Measurements from ENCODE around the gene TMEM37. TPM values are rescaled to one million over a fixed set of nuclear protein-coding genes. Genes with fewer than 3 reads are reported as not detected.
A peak's percentile ranks its signal among the peaks of the same experiment; 100 is the strongest.

TMEM37 gene
- total and polyA plus RNA-seq, 2 of the 13 experiments (the other 11 are each of a cell fraction or from before 2014, with no cell fraction given), result 37.7 to 115 TPM

DNA sequence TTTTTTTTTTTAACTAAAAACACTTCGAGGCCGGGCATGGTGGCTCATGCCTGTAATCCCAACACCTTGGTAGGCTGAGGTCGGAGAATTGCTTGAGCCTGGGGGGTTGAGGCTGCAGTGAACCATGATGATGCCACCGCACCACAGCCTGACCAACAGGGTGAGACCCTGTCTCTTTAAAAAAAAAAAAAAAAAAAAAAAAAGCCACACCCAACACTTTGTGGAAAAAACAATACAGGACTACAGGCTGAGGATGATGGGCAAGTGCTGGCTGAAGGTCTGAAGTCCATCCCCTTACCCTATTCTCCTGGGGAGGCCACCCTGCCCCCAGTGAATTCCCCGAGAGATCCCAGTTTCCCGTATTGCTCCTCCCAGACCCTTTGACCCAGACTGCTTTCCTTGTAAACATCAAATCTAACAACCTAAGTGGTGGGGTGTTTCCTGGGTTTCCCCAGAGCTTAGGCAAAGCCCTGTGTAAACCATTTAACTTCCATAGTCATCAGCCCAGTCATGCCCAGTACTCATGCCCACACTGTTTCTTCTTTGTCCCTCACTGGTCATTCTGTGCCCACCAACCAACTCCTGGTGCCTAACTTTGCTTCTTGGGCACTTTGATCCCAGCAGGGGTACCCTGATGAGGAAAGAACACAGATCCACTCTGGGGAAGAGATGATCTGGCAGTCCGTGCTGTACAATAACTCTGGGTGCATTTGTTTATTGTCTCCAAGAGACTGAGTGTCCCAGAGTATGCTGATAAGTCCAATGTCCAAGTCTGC, 5.8 kb upstream of the TMEM37 start (continued):
- TF ChIP-seq ZNF337 (CRISPR knock-in tag; IDR thresholded peaks at IDR 0.05; ENCODE audit: borderline replicate concordance, low read depth) (peak; percentile 21; the same call in 1 of the 2 replicates), ZNF17 (CRISPR knock-in tag; IDR thresholded peaks at IDR 0.05) (no peak), ZNF496 (CRISPR knock-in tag; IDR thresholded peaks at IDR 0.05; ENCODE audit: insufficient replicate concordance) (no peak), JARID2 (CRISPR knock-in tag; IDR thresholded peaks at IDR 0.05; ENCODE audit: insufficient replicate concordance) (no peak), ZMYM4 (CRISPR knock-in tag; IDR thresholded peaks at IDR 0.05) (peak; percentile 35; the same call in 1 of the 2 replicates), KMT2A (CRISPR knock-in tag; IDR thresholded peaks at IDR 0.05) (0 out of 2 replicates have a peak, but pooled peaks have one; percentile 11), ZNF136 (CRISPR knock-in tag; IDR thresholded peaks at IDR 0.05; ENCODE audit: low read depth) (no peak), ZNF598 (CRISPR knock-in tag; IDR thresholded peaks at IDR 0.05; ENCODE audit: borderline replicate concordance) (no peak), POLR2AphosphoS2 (IDR thresholded peaks at IDR 0.05; ENCODE audit: low read depth, low read length) (no peak), TARDBP (CRISPR knock-in tag; IDR thresholded peaks at IDR 0.05) (peak; percentile 60; the same call in 1 of the 2 replicates), ETV6 (CRISPR knock-in tag; conservative IDR thresholded peaks at IDR 0.05) (no peak), FIP1L1 (IDR thresholded peaks at IDR 0.05; ENCODE audit: borderline replicate concordance, insufficient read depth, low read depth, low read length) (no peak)
- TF ChIP-seq, protein P1, sequence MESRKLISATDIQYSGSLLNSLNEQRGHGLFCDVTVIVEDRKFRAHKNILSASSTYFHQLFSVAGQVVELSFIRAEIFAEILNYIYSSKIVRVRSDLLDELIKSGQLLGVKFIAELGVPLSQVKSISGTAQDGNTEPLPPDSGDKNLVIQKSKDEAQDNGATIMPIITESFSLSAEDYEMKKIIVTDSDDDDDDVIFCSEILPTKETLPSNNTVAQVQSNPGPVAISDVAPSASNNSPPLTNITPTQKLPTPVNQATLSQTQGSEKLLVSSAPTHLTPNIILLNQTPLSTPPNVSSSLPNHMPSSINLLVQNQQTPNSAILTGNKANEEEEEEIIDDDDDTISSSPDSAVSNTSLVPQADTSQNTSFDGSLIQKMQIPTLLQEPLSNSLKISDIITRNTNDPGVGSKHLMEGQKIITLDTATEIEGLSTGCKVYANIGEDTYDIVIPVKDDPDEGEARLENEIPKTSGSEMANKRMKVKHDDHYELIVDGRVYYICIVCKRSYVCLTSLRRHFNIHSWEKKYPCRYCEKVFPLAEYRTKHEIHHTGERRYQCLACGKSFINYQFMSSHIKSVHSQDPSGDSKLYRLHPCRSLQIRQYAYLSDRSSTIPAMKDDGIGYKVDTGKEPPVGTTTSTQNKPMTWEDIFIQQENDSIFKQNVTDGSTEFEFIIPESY (CRISPR knock-in tag; IDR thresholded peaks at IDR 0.05), result peak; percentile 17; the same call in 1 of the 2 replicates
- TF ChIP-seq, protein P2, sequence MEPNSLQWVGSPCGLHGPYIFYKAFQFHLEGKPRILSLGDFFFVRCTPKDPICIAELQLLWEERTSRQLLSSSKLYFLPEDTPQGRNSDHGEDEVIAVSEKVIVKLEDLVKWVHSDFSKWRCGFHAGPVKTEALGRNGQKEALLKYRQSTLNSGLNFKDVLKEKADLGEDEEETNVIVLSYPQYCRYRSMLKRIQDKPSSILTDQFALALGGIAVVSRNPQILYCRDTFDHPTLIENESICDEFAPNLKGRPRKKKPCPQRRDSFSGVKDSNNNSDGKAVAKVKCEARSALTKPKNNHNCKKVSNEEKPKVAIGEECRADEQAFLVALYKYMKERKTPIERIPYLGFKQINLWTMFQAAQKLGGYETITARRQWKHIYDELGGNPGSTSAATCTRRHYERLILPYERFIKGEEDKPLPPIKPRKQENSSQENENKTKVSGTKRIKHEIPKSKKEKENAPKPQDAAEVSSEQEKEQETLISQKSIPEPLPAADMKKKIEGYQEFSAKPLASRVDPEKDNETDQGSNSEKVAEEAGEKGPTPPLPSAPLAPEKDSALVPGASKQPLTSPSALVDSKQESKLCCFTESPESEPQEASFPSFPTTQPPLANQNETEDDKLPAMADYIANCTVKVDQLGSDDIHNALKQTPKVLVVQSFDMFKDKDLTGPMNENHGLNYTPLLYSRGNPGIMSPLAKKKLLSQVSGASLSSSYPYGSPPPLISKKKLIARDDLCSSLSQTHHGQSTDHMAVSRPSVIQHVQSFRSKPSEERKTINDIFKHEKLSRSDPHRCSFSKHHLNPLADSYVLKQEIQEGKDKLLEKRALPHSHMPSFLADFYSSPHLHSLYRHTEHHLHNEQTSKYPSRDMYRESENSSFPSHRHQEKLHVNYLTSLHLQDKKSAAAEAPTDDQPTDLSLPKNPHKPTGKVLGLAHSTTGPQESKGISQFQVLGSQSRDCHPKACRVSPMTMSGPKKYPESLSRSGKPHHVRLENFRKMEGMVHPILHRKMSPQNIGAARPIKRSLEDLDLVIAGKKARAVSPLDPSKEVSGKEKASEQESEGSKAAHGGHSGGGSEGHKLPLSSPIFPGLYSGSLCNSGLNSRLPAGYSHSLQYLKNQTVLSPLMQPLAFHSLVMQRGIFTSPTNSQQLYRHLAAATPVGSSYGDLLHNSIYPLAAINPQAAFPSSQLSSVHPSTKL (CRISPR knock-in tag; IDR thresholded peaks at IDR 0.05), result peak; percentile 99
- TF ChIP-seq, protein P3, sequence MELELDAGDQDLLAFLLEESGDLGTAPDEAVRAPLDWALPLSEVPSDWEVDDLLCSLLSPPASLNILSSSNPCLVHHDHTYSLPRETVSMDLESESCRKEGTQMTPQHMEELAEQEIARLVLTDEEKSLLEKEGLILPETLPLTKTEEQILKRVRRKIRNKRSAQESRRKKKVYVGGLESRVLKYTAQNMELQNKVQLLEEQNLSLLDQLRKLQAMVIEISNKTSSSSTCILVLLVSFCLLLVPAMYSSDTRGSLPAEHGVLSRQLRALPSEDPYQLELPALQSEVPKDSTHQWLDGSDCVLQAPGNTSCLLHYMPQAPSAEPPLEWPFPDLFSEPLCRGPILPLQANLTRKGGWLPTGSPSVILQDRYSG (CRISPR knock-in tag; IDR thresholded peaks at IDR 0.05), result 0 out of 2 replicates have a peak, but pooled peaks have one; percentile 55
- TF ChIP-seq, protein P4, sequence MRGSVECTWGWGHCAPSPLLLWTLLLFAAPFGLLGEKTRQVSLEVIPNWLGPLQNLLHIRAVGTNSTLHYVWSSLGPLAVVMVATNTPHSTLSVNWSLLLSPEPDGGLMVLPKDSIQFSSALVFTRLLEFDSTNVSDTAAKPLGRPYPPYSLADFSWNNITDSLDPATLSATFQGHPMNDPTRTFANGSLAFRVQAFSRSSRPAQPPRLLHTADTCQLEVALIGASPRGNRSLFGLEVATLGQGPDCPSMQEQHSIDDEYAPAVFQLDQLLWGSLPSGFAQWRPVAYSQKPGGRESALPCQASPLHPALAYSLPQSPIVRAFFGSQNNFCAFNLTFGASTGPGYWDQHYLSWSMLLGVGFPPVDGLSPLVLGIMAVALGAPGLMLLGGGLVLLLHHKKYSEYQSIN (CRISPR knock-in tag; IDR thresholded peaks at IDR 0.05; ENCODE audit: borderline replicate concordance), result no peak

Data from HepG2 (cell line).